GM21619 (cell line): ENCODE results near the gene SNX25.
"Not testable (repeated sequence)": the region's sequence is repeated elsewhere in the genome, so short reads cannot be mapped to it uniquely, and the experiment has no call there.

Experiments
- ATAC-seq: cut with Tn5 transposase; IDR thresholded peaks from one replicate; pipeline ENCODE4 v1.9.1; 2021; ENCODE audit not compliant: unreplicated experiment

SNX25 gene

DNA sequence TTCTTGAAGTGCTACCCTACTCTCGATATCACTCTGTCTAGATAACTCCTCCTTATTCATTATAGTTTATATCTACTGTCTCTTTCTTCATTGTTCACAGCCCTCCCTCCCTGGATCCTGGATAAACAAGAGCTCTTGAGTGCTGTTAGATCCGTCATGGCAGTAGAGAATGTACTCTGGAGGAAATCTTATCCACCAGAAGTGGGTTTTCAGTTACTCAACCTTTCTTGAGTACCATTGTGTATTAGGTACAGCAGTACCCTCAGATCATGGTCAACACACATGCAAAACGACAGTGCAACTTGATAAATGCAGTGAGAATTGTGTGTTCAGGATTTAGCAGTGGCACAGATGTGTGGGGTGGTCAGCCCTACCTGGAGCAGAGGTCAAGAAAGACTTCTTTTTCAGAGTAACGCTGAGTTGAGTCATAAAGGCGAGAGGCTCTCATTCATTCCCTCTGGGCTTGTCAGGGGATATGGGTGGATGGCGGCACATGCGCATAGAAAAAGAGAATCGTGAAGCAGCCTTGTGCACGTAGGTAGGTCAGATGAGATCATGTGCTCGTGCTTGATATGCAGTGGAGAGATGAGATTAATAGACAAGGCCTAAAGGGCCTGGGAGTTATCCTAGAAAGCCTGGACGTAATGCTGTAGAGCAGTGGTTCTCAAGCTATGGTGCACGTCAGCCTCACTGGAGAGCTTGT lies 89.5 kb downstream of the SNX25 start:
- no peak for ATAC-seq

DNA sequence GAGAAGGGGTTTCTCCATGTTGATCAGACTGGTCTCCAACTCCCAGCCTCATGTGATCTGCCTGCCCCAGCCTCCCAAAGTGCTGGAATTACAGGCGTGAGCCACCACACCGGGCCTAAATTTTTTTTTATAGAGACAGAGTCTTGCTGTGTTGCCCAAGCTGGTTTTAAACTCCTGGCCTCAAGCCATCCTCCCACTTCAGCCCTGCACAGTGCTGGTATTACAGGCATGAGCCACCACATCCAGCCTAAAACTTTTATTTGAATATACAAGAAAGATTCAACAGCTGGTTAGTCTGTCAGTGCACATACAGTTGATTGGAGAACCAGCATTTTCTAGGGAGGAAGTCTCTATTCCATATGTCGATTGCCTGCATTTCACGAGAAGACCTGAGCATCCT lies 95.1 kb downstream of the SNX25 start:
- no peak for ATAC-seq

DNA sequence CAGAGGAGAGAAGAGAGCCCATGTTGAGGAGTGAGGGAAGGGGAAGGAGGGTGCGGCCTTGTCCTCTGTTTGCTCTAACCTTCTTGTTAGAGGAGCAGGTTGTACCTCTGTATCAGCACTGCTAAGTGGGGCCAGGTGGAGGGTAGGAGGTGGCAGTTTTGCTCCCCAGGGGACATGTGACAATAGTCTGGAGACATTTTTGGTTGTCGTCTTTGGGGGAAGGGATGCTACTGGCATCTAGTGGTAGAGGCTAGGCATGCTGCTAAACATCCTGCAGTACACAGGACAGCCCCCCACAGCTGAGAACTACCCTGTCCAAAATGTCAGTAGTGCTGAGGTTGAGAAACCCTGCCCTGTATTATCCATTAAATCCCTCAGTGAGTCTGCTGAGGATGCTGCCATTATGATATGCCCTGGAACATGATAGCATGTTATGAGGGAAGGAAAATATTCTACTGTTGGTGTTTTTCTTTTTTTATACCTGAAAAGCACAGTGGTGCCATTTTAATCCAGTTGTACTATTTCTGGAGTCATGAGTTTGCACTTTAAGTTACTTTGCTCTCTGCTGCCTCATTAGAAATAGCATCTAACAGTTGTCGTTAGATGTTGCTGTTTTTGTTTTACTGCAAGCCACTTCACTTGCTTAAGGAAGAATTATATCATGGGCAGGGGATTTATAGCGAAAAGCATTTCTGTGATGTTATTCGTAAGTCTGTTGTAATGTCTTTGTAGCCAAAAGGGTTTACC lies 95.7 kb downstream of the SNX25 start:
- peak; percentile 30 for ATAC-seq

DNA sequence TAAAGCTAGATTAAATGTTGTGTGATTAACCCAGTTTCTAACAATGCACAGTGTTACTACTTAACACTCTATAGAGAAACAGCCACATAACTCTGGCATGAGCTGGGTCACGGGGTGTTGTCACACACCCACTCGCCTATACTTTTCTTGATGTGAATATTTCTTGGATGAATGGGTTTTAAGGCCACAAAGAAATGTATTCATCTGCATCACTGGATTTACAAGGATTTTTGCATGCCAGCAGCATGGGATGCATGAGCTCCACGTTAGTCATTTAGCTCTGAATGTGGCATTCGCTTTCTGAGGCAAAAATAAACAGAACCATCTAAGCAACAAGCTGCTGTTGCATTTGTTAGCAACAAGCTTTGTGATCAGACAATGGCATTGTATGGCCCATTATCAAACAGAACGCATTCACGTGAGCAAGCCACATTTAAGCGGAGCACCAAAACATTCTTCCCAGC lies 96.6 kb downstream of the SNX25 start:
- ATAC-seq = no peak

DNA sequence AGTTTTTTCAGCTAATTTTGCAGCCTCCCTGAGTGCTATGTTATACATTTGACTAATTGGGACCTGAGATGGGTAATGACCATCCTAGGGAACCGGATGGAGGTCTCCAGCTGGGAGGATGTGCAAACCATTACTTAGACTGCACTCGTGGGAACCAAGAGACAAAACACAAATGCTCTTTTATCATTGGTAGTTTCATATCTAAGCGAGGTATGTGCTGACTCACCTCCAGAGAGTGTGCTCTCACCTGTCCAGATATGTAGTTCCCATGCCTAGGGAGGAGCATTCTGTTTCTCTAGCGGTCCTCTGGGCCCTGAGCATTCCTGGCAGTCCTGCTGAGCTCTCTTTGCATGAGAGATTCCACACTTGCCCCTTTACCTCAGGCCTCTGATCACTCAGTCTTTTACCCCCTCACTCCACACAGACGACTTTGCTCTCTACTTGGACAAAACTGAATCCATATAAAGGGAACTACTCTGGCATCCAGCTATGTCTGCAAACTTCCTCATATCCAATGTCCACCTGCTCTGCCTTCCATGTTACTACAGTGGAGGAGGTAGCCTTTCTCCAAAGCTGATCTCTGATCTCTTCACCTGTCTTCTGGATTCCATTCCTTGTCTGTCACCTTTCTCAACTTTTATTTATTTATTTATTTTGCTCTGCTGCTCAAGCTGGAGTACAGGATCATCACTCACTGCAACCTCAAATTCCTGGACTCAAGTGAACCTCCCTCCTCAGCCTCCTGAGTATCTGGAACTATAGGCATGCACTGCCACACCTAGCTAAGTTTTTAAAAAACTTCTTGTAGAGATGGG lies 97.9 kb downstream of the SNX25 start:
- ATAC-seq = peak; percentile 72

DNA sequence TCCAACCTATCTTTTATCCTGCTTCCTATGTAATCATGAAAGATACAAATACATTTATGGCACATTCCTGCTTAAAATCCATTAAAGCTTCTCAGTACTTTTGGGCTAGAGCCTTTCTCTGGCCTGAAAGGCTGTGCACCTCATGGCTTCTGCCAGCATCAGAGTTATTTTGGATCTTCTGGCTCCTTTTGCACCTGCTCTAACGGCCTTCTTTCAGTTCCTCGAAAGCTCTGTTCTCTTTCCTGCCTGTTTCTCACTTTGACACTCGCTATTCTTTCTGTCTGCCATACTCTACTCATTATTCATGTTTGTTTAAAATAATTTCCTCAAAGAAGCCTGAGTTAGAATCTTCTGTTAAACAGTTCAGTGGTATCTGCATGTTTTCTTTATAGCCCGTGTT lies 100.4 kb downstream of the SNX25 start:
- peak; percentile 39 for ATAC-seq

DNA sequence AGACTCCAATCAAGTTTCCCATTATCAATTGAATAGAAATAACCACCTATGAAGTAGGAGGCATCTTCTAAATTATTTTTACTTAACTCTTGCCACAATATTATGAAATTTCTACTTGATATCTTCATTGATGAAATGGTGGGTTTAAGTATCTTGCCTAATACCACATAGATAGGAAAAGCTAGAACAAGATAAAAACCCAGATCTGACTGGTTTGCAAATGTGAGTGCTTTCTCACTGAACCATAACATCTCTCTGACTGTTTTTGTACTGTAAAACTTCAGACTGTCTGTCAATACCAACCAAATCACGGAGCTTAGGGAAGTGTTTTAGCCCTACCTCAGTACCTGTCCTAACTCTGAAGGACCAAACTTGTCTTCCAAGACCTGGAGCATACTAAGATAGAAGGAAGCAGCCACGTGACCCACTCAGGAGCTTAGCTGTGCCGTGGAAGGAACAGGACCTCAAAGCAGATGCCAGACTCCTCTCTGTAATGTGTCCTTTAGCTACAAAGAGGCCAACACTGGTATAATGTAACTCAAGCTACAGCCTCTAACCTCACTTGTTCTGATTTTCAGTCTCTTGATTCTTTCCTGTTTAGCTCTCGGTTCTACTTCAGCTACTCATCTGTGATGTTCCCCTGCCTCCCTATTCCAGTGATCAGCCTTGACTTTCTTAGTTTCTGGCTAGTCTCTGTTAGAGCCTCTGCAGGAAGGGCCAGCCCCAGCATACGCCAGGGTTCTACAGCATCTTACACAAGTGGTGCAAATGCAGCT lies 101.9 kb downstream of the SNX25 start:
- peak; percentile 30 for ATAC-seq

DNA sequence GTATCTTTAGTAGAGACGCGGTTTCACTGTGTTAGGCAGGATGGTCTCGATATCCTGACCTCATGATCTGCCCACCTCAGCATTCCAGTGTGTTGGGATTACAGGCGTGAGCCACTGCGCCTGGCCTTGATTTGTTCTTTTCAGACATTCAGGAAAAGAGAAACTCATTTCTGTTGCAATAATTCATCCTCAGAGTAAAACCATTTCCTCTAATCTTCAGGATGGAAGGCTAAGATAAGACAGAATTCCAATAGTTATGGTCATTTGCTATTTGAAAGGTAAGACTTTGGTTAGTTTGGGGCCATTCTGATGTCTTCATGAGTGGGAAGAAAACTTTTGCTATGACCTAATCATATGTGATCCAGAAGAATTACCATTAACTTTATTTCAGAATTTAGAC lies 103.3 kb downstream of the SNX25 start:
- no peak for ATAC-seq

DNA sequence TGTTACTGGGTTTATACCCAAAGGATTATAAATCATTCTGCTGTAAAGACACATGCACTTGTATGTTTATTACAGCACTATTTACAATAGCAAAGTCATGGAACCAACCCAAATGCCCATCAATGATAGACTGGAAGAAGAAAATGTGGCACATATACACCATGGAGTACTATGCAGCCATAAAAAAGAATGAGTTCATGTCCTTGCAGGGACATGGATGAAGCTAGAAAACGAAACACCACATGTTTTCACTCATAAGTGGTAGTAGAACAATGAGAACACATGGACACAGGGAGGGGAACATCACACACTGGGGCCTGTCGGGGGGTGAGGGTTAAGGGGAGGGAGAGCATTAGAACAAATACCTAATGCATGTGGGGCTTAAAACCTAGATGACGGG lies 108.1 kb downstream of the SNX25 start:
- not testable (repeated sequence) for ATAC-seq

DNA sequence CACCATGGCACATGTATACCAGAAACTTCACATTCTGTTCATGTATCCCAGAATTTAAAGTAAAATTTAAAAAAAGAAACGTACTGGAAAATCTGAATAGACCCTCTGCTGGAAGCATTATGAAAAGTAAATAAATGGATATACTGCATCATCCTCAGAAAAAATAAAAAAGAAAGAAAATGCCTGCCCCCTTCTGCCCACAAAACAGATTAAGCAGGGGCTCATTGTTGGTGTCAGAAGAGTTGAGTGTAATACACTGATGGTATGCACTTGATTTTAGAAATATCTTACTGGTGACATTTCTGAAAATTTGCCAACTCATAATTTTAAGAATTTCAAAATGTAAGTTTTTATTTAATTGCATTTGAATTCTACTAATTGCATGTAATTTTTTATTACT lies 108.5 kb downstream of the SNX25 start:
- no peak for ATAC-seq

DNA sequence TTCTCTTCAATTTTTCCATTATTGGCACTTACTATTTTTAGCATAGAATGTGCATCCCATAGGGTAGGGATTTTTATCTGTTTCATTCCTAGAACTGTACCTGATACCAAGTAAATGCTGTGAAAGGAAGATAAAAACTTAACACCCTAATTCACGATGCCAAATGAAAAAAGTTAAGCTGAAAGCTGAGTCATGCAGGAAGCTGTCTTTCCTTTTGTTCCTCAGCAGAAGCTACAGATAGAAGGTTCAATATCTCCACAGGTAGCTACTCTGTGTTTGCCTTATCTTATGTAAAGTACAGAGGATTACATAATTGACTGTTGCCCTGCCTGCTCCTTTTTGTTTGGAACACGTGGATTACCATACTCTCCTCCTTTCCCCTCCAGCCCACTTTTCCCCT lies 109.3 kb downstream of the SNX25 start:
- no peak for ATAC-seq

DNA sequence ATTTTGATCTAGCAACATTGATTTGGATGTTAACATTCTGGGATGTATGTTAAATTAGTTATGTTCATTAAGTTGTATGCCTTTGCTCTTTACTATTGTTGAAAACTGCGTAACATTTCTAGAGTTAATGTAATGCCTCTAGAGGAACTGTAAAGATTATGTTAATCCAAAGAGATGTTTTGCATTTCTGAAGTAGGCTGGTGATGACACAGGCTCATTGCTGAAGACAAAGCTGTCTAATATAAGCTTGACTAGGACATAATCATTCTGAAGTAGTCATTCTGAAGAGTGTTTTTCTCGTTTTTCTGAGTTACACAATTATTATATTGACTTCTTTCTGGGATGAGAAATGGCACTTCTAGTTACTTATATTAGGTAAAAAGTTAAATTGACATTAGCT lies 113.4 kb downstream of the SNX25 start:
- no peak for ATAC-seq

DNA sequence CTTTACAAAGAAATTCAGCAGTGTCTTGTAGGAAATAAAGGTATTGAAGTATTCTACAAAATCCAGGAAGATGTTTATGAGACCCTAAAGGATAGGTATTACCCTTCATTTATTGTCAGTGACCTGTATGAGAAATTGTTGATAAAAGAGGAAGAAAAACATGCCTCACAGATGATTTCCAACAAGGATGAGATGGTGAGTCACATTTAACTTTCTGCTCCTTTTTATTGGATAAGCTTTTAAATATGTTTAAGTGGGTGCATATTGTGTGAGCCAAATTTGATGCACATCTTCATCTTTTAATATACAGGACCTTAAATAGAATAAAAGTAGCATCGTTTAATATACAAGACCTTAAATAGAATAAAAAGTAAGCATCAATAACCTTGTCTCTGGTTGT lies 114.2 kb downstream of the SNX25 start:
- no peak for ATAC-seq

DNA sequence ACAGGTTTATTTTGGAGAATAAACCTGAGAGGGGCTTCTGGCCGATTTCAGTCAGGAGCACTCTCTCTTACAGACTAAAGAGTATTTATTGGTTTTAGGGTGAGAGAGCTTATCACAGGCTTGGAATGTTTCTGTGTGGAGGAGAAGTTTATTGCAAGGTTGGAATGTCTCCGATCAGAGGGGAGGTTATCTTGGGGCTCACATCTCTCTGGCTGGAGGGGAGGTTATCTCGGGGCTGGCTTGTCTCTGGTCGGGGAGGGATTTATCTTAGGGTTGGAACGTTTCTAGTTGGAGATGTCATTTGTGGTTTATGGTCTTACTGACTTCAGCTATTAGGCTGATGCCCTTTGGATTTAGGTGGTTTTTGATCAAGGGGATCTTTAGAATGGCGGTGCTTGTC lies 115.0 kb downstream of the SNX25 start:
- not testable (repeated sequence) for ATAC-seq

DNA sequence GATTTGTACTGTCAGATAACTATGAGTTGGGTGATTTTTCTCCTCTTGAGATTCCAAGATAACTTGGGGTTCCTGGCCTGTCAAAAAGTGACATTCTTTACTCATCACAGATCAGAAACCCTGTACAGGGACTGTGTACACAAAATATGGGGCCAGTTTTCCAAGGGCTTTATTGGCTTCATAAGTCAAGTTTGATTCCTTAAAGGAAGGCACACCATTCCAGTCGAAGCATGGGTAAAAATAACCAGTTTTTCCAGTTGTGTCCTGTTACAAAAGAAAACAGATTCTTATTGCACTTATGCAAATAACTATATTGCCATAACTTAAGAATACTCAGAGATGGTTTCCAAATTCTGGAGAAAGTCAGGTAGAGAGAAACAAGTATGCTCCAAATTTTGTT lies 116.3 kb downstream of the SNX25 start:
- not testable (repeated sequence) for ATAC-seq

DNA sequence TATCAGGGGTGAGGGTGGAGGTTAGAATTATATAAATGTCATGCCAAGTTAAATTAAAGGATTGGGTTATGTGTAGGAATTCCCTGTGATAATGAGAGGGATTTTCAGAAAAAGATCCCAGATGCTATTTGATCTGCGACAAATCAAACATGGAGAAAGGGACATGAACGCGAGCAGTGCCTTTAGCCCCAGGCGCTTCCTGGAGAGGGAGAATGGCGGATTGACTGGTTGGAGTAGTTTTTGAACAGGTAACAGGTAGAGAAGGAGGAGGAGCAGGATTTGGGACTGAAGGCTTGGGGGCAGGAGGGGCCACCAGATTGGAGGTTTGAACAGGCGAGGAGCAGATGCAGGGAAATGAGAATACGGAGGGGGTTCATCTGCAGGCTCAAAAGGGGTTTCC lies 119.2 kb downstream of the SNX25 start:
- no peak for ATAC-seq

DNA sequence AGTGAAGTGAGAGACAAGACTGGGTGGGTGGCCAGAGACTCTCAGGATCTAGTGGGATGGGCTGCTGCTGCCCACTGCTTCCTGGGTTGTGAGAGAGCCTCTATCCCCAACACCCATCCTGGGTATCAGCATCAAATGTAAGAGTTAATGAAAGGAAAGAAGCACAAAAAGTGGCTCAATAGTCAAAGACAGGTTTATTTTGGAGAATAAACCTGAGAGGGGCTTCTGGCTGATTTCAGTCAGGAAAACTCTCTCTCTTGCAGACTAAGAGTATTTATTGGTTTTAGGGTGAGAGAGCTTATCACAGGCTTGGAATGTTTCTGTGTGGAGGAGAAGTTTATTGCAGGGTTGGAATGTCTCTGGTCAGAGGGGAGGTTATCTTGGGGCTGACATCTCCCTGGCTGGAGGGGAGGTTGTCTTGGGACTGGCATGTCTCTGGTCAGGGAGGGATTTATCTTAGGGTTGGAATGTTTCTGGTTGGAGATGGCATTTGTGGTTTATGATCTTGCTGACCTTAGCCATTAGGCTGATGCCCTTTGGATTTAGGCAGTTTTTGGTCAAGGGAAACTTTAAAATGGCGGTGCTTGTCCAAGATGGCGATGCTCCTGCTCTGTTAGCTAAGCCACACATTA lies 120.6 kb downstream of the SNX25 start:
- not testable (repeated sequence) for ATAC-seq

DNA sequence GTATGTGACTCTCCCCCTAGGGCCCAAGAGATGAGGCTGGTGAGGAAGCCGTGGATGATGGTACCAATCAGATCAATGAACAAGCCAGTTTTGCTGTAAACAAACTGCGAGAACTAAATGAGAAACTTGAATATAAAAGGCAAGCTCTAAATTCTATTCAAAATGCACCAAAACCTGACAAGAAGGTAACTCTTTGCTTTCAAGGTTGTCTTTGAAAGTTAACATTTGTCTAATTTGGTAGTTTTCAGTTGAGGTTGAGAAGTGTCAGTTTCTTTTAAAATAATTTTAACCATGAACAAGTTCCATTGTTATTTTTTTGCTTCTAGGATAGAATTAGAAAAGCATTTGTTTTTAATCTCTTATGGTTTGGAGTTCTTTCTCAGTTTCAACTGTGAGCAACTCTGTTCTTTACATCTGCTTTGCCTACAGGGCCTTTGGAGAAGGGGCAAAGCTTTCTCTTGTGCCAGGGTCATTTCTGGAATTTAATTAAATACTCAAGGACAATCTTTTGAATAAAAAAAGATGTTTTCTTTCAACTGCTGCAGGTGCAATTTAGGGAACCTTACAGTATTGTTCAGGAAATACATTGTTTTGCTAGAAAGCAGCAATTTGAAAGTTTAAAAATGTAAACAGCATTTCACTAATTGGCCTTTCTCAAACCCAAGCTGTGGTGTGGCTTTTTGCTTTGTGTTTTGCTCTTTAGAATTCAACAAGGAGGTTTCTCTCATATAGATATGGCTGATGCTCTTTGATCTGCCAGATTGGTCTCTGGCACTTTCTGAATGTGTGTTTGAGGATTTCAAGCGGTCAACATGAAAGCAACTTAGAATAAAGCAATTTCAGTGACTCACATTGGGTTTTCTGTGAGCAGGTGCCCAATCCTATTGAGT lies 123.4 kb downstream of the SNX25 start:
- ATAC-seq = peak; percentile 72

DNA sequence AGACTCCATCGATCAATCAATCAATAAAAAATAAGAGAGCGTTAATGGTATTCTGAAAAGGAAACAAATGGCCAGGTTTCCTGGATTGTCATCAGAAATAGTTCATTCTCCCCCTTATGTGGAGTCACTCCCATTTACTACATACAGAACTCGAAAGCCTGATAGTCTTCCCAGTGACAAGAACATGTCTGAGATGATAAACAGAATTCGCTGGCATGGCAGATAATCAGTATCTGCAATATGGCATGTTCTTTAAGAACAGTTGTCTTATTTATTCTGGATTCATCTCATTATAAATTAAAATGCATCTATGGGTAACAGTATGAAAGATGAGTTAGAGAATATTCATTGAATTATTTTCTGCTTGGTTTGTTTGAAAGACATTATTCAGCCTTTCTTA lies 124.9 kb downstream of the SNX25 start:
- no peak for ATAC-seq
